HL-60 (cell line): Measurements from ENCODE around the gene PCIF1.

Experiments used
- DNase-seq, 2 experiments: peaks; one replicate each; pipeline ENCODE4 v3.0.0-alpha.2; 2010 to 2020; ENCODE audit warnings: low read depth in 1 of 2, low spot score in 1 of 2
- H3K27ac ChIP-seq: fragments of 250-450 bp; sonication (Bioruptor Pico); replicated peaks from 2 replicates; pipeline ENCODE4 v1.5.1; 2020; ENCODE audit warnings: mild to moderate bottlenecking, moderate library complexity
- H3K27me3 ChIP-seq: fragments of 250-450 bp; sonication (Bioruptor Pico); 2 replicates; pipeline ENCODE4 v1.5.1; 2021; ENCODE audit warnings: mild to moderate bottlenecking, moderate library complexity; ENCODE audit not compliant: insufficient read depth, poor library complexity, severe bottlenecking
- H3K4me3 ChIP-seq: replicated peaks from 2 replicates; pipeline ENCODE4 v1.5.1; 2011; ENCODE audit warnings: mild to moderate bottlenecking, control low read depth, low read length; ENCODE audit not compliant: insufficient read depth
- GABPA ChIP-seq: IDR thresholded peaks from 2 replicates; pipeline ENCODE4 v1.6.1; 2012; ENCODE audit warnings: low read depth
- POLR2AphosphoS5 ChIP-seq: IDR thresholded peaks from 2 replicates; pipeline ENCODE4 v1.6.1; 2012; ENCODE audit warnings: low read depth
- REST ChIP-seq: IDR thresholded peaks from 2 replicates; pipeline ENCODE4 v1.6.1; 2012; ENCODE audit warnings: low read depth; ENCODE audit not compliant: insufficient replicate concordance
- SPI1 ChIP-seq: IDR thresholded peaks from 2 replicates; pipeline ENCODE4 v1.6.1; 2012; ENCODE audit warnings: low read depth, mild to moderate bottlenecking, borderline replicate concordance
- TF ChIP-seq, protein P1 (sequence below): IDR thresholded peaks from one replicate; pipeline ENCODE4 v1.5.1; 2011; ENCODE audit warnings: low read length, control low read depth, inconsistent platforms; ENCODE audit not compliant: insufficient read depth

The PCIF1 gene

GRCh38 chr20:45972500-45973183 is 38.2 kb downstream of the PCIF1 start:
- Histone ChIP-seq H3K27me3 (no peaks in the 10 kb centered on the region), H3K4me3 (peak overlapping the region; percentile 37), H3K27ac (peak overlapping the region; percentile 100)
- TF ChIP-seq POLR2AphosphoS5, result peak; percentile 55; the same call in 1 of the 2 replicates
- TF ChIP-seq REST, result no peak
- no peak for DNase-seq

DNA sequence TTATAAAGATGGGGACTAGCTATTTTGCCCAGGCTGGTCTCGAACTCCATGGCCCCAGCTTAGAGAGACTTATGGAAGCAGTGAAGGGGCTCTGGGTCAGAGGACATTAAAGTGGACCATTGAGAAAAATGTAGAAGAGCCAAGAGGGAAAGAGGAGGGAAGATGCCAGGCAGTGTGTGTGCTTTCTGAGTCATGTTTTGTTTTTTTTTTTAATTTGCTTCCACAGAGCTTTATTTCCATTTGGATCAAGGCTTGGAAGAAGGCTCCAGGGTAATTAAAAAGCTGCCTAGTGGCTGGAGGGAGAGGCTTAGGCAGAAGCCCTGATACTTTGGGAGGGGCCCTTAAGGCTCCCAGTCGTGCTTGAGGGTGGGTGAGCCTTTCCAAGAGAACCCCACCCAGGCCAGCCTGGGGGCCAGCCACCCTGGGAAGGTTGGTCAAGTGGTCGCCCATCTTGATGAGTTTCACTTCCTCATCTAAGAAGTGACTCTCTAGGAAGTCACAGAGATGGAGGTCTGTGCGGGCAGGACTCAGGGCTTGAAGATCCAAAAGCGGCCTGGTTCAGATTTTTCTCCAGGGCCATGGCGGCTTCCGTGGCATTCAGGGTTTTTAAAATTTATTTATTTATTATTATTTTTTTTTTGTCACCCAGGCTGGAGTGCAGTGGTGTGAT is 40.5 kb downstream of the PCIF1 start:
- no peak for DNase-seq
- H3K27me3 ChIP-seq, result peaks cover 2% of the 10 kb centered on the region
- H3K27ac ChIP-seq, result no peak overlapping the region
- H3K4me3 ChIP-seq, result no peak overlapping the region
- TF ChIP-seq REST (no peak), SPI1 (peak; percentile 39)

GRCh38 chr20:45975686-45976085 is 41.2 kb downstream of the PCIF1 start:
- H3K4me3 ChIP-seq, result no peak overlapping the region
- peaks cover 2% of the 10 kb centered on the region for H3K27me3 ChIP-seq
- TF ChIP-seq SPI1 (no peak), REST (no peak), POLR2AphosphoS5 (no peak), GABPA (no peak)
- TF ChIP-seq, protein P1, sequence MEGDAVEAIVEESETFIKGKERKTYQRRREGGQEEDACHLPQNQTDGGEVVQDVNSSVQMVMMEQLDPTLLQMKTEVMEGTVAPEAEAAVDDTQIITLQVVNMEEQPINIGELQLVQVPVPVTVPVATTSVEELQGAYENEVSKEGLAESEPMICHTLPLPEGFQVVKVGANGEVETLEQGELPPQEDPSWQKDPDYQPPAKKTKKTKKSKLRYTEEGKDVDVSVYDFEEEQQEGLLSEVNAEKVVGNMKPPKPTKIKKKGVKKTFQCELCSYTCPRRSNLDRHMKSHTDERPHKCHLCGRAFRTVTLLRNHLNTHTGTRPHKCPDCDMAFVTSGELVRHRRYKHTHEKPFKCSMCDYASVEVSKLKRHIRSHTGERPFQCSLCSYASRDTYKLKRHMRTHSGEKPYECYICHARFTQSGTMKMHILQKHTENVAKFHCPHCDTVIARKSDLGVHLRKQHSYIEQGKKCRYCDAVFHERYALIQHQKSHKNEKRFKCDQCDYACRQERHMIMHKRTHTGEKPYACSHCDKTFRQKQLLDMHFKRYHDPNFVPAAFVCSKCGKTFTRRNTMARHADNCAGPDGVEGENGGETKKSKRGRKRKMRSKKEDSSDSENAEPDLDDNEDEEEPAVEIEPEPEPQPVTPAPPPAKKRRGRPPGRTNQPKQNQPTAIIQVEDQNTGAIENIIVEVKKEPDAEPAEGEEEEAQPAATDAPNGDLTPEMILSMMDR, result no peak
- H3K27ac ChIP-seq, result no peak overlapping the region
- no peak for DNase-seq

DNA sequence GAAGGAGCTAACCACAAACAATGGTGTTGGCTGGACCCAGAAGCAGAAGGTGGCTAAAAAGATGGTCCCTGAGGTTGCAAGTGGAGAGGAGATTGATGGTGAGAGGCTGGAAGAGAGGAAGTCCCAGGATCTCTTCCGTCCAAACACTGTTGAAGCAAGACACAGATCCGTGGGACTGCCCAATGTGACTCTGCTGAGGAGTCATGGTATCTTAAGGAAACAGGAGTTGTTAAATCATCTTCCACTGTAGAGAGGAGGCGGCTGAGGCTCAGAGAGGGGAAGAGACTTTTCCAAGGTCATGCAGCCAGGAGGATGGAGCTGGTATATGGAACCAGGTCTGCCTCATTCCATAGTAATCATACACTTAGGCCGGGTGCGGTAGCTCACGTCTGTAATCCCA is 41.6 kb downstream of the PCIF1 start:
- DNase-seq, result no peak
- H3K4me3 ChIP-seq, result no peak overlapping the region
- peaks cover 2% of the 10 kb centered on the region for H3K27me3 ChIP-seq
- no peak overlapping the region for H3K27ac ChIP-seq
- TF ChIP-seq GABPA, result no peak
- TF ChIP-seq, protein P1, result no peak
- no peak for TF ChIP-seq REST
- no peak for TF ChIP-seq SPI1
- no peak for TF ChIP-seq POLR2AphosphoS5
